Activated CD4-positive, alpha-beta T cell treated with anti-CD3 and anti-CD28 coated beads for 4 hours (primary cell): ENCODE data around the gene BPGM.
A peak's percentile ranks its signal among the peaks of the same experiment; 100 is the strongest.
"Not testable (repeated sequence)": the region's sequence is repeated elsewhere in the genome, so short reads cannot be mapped to it uniquely, and the experiment has no call there.

Experiments used
- DNase-seq, 2 donors: peaks; one replicate each; pipeline ENCODE4 v3.0.0-alpha.2; 2020

The BPGM gene

GRCh38 chr7:134632937-134633540 is 13.6 kb upstream of the BPGM start:
- DNase-seq: peak; percentile 26 to 51

GRCh38 chr7:134636008-134636449 is 10.6 kb upstream of the BPGM start:
- DNase-seq: no peak

DNA sequence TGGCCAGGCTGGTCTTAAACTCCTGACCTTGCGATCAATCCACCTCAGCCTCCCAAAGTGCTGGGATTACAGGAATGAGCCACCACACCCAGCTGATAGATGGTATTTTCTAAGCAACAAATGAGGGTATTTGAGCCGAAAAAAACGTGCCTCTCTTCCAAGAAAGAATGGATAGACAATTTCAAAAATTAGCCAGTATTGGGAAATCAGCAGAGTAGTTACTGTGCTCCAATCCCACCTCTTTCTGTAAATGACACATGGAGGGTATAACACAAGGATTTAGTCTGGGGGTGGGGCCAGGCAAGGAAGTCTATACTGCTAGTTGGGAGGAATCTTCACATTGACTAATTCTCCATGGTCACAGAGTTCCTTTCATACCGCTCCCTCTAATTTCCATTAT is 9.2 kb upstream of the BPGM start:
- DNase-seq: no peak

DNA sequence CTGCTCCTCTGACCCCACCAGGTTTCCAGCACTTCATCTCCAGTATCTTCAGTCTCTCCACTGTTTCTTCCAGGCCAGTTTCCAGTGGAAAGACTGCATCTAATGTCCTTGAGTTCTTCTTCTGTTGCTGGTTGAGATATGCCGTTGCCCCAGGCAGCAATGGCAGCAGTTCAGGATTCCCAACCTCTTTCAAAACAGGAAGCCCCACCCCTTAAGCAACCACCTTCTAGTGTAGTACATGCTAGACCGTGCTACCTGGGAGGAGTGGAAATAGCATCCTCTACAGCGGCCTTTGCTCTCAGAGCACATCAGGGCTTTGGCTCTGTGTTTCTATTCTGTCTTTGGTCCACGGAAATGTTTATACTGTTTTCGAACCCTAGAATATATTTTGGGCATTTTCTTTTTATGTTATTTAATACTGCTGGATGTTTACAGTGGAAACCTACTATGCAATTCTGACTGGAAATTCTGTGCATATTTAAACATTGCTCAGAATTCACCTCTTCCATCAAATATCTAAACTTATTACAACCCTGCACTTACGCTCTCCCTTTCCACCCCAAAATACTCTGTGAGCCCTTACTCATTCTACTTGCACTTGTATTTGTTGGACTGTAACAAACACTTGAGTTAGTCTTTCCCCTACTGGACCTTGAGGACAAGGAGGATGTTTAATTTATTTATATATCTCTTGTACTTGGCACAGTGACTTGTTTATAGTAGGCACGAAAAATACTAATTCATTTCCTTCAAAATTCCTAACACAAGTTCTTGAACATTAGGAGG is 8.5 kb upstream of the BPGM start:
- no peak for DNase-seq

DNA sequence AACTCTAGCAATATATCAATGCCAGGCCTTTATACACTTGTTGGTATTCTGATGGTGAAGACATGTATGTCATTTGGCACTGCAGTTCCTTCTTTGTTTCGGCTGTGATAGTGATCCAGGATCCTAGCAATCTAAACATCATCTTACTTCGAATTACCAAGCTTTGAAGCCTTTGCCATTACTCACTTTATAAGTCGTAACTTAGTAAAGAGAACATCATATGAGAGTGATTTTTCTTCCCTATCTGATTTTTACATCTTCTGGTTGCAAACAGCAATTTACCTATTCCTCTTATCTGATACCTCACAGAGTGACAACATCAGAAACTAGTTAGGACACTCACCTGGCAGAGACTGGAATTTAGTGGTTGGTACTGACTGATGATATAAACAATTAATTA is 7.6 kb upstream of the BPGM start:
- no peak for DNase-seq

- DNase-seq: no peak
Observed at GRCh38 chr7:134639683-134640279, 6.9 kb upstream of the BPGM start.

DNA sequence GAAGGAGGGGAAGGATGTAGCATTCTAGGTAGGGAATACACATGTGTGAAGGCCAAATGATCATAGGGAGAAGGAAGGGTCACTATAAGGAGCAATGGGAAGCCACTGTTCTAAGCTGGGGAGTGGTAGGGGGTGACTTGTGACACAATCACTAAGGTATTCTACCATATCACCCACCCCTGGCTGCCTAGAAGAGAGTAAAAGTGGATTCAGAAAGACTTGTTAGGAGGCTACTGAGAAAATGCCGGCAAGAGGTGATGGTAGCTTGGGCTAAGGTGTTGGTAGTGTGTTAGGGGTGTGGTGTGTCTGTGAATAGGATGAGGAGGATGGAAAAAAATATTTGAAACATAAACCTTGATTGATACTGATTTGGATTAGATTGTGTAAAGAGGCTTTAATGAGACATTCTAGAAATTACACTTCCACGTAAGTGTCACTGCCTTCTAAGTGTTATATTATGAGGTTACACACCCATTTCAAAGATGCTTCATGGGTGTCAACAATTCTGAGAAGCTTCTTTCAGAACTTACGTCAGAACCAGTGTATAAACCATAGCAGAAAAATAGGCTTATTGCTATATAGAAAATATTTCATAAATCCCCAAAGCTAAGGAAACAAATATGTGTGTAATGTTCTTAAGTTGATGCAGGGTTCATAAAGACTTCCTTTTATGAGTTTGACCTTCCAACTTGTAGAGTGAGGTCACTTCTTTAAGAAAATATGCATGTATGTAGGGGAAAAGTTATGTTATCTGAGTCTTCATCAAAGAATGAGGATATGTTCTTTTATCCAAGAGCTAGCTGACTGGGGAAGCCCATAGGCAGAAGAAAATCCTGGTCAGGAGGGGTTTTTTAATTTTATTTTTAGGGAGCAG is 5.6 kb upstream of the BPGM start:
- DNase-seq: no peak

GRCh38 chr7:134641981-134642380 is 4.7 kb upstream of the BPGM start:
- not testable (repeated sequence) for DNase-seq

GRCh38 chr7:134643131-134643530 is 3.5 kb upstream of the BPGM start:
- no peak for DNase-seq

- DNase-seq: no peak
Observed at GRCh38 chr7:134645478-134645877, 1.2 kb upstream of the BPGM start.

DNA sequence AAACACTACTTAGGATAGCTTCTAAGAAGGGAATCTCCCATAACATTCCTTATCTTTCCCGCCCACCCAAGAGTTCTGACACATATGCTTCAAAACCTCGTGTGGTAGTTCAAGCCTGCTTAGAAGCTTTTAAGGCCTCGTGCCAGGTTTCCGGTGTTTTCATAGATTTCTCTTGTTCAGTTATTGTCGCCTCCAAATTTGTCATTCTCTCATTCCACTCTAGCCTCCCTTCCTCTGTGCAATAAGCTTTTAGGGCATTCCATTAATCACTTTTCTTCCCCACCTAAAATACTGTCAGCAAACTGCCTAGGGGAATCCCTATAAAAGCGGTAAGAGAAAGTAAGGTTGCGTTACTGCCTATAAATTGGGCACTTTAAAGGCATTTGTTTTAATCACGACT is 718 bp upstream of the BPGM start:
- peak in 1 of 2 donors; percentile 11 for DNase-seq

DNA sequence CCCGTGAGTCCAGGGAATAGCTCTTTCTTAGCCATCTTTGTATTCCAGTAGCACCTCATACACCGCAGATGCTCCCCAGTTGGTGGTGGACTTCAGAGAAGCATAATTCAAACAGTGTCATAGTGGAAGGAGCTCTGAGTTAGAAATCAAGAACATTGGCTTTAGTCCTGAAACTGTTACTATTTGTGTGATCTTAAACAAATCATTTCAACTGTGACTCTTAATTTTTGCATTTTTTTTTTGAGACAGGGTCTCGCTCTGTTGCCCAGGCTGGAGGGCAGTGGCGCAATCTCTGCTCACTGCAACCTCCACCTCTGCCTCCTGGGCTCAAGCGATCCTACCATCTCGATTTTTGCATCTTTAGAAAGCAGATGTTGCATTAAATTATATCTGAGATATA is 1.8 kb downstream of the BPGM start:
- DNase-seq: no peak

DNA sequence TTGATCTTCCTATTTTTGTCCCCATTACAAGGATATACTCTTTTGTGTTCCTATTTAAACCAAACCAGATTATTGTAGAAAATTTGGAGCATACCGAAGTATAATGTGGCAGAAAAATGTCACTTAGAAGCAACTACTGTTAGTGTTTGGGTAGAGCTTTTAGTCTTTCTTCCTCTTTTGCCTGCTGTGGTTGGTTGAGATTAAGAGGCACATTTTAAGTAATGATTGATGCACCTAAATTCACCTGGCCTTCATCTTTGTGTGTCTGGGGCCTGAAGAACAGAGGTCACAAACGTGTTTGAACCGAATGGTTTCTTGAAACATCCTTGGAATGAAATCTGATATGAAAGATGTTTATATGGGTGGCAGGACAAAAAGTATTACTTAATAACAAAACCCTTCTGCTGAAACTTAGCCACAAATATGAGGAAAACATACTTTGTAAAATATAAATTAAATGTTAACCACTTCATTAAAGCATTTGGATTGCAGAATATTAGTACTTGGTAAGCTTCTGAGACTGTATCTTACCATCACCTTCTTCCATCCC is 2.6 kb downstream of the BPGM start:
- DNase-seq: no peak

- DNase-seq: no peak
Observed at GRCh38 chr7:134651991-134652390, 5.3 kb downstream of the BPGM start.

GRCh38 chr7:134654104-134654775 is 7.6 kb downstream of the BPGM start:
- DNase-seq: no peak

GRCh38 chr7:134657526-134657925 is 10.9 kb downstream of the BPGM start:
- no peak for DNase-seq

DNA sequence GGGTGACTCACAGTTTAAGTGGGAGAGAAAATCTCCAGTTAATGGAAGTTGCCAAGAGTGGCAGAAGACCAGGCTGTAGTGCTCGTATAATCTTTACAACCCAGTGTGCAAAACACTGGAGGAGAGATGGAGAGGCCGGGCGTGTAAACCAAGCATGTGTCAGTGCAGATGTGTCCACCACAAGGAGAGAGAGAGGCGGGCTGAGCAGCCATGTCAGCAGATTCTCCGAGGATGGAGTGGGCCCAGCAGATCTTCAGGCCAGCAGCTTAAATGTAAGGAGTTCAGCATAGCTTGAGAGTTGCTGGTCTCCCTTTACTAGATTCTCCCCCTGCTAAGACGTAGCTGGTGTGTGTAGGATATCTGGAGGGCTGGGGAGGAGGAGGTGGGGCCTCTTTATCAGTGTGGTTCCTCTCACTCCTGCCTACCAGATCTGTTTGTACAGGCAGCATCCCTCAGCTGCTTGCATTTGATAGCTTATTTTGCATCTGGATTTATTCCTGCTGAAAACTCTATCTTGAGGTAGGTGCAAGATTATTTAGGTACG is 13.7 kb downstream of the BPGM start:
- DNase-seq: no peak

GRCh38 chr7:134660961-134661376 is 14.3 kb downstream of the BPGM start:
- no peak for DNase-seq

GRCh38 chr7:134662166-134662870 is 15.7 kb downstream of the BPGM start:
- DNase-seq: no peak

- DNase-seq: no peak
Observed at GRCh38 chr7:134662871-134663205, 16.2 kb downstream of the BPGM start.

DNA sequence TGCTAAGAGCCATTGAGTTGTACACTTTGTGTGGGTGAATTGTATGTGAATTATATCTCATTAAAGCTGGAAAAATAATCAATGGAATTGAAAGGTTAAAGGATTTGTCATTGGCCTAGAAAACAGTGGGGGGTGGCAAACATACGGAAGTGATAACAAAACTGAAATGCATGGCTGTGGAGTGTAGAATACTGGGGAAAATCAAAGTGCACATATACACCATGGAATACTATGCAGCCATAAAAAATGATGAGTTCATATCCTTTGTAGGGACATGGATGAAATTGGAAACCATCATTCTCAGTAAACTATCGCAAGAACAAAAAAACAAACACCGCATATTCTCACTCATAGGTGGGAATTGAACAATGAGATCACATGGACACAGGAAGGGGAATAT is 18.4 kb downstream of the BPGM start:
- DNase-seq: not testable (repeated sequence)
